ENCODE results near the gene S100A2. TPM values are rescaled to one million over a fixed set of nuclear protein-coding genes. Genes with fewer than 3 reads are reported as not detected.
A peak's percentile ranks its signal among the peaks of the same experiment; 100 is the strongest.

Gene S100A2
- total and polyA plus RNA-seq, 2 of the 13 experiments (the other 11 are each of a cell fraction or from before 2014, with no cell fraction given), result 1.2 TPM

DNA sequence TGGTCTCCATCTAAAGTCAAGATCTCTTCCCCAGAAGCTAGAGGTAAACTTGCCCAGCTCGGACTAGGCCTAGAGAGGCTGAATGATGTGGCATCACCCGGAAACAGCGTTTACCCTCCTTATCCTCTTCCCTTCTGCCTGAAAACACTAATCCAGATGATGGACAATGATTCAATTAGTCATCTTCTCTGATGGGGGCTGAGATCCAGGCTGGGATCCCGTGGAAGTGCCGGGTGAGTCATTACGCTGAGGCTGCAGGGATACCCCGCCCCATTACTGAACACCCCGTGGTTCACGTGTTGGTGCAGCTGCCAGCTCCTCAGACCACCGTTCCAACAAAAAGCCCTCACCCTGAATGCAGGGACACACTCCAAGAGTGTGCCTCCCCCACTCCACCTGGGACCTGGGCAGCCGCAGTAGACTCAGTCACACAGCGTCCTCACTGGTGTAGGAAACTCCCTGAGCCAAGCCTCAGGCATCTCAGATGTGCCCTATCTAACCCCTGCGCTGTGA is 31.9 kb downstream of the S100A2 start (continued):
- TF ChIP-seq ZNF790 (CRISPR knock-in tag; IDR thresholded peaks at IDR 0.05; ENCODE audit: borderline replicate concordance) (no peak), ZNF7 (CRISPR knock-in tag; IDR thresholded peaks at IDR 0.05) (no peak), ZSCAN12 (CRISPR knock-in tag; IDR thresholded peaks at IDR 0.05) (no peak), ZIK1 (CRISPR knock-in tag; IDR thresholded peaks at IDR 0.05; ENCODE audit: borderline replicate concordance, low read depth) (no peak), HMG20A (CRISPR knock-in tag; IDR thresholded peaks at IDR 0.05; ENCODE audit: borderline replicate concordance) (0 out of 2 replicates have a peak, but pooled peaks have one; percentile 6), ZFP41 (CRISPR knock-in tag; IDR thresholded peaks at IDR 0.05; ENCODE audit: borderline replicate concordance) (no peak), HES4 (CRISPR knock-in tag; IDR thresholded peaks at IDR 0.05; ENCODE audit: borderline replicate concordance) (no peak), LCORL (IDR thresholded peaks at IDR 0.05) (no peak), LCORL (CRISPR knock-in tag; IDR thresholded peaks at IDR 0.05) (no peak), CHD4 (IDR thresholded peaks at IDR 0.05; ENCODE audit: borderline replicate concordance, low read length) (no peak), ZNF629 (CRISPR knock-in tag; conservative IDR thresholded peaks at IDR 0.05) (no peak), ZFX (CRISPR knock-in tag; IDR thresholded peaks at IDR 0.05; ENCODE audit: low read depth) (0 out of 2 replicates have a peak, but pooled peaks have one; percentile 26), PHF8 (CRISPR knock-in tag; IDR thresholded peaks at IDR 0.05) (no peak)
- TF ChIP-seq, protein P1, sequence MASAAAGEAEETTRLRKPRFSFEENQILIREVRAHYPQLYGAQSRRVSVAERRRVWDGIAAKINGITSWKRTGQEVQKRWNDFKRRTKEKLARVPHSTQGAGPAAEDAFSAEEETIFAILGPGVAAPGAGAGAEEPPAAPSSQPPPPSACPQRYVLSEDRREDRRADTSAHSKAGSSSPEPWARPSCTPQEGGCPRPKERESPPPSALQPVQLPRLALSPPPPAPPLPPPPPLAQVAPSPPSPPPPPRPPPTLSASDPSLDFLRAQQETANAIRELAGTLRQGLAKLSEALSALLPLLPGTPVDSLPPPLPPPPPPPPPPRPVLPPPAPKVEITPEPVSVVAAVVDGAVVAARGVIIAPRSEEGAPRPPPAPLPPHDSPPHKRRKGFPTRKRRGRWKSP (CRISPR knock-in tag; IDR thresholded peaks at IDR 0.05), result no peak
- TF ChIP-seq, protein P2, sequence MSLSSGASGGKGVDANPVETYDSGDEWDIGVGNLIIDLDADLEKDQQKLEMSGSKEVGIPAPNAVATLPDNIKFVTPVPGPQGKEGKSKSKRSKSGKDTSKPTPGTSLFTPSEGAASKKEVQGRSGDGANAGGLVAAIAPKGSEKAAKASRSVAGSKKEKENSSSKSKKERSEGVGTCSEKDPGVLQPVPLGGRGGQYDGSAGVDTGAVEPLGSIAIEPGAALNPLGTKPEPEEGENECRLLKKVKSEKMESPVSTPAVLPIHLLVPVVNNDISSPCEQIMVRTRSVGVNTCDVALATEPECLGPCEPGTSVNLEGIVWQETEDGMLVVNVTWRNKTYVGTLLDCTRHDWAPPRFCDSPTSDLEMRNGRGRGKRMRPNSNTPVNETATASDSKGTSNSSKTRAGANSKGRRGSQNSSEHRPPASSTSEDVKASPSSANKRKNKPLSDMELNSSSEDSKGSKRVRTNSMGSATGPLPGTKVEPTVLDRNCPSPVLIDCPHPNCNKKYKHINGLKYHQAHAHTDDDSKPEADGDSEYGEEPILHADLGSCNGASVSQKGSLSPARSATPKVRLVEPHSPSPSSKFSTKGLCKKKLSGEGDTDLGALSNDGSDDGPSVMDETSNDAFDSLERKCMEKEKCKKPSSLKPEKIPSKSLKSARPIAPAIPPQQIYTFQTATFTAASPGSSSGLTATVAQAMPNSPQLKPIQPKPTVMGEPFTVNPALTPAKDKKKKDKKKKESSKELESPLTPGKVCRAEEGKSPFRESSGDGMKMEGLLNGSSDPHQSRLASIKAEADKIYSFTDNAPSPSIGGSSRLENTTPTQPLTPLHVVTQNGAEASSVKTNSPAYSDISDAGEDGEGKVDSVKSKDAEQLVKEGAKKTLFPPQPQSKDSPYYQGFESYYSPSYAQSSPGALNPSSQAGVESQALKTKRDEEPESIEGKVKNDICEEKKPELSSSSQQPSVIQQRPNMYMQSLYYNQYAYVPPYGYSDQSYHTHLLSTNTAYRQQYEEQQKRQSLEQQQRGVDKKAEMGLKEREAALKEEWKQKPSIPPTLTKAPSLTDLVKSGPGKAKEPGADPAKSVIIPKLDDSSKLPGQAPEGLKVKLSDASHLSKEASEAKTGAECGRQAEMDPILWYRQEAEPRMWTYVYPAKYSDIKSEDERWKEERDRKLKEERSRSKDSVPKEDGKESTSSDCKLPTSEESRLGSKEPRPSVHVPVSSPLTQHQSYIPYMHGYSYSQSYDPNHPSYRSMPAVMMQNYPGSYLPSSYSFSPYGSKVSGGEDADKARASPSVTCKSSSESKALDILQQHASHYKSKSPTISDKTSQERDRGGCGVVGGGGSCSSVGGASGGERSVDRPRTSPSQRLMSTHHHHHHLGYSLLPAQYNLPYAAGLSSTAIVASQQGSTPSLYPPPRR (CRISPR knock-in tag; IDR thresholded peaks at IDR 0.05; ENCODE audit: borderline replicate concordance), result no peak
- TF ChIP-seq, protein P3, sequence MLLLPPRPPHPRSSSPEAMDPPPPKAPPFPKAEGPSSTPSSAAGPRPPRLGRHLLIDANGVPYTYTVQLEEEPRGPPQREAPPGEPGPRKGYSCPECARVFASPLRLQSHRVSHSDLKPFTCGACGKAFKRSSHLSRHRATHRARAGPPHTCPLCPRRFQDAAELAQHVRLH (CRISPR knock-in tag; IDR thresholded peaks at IDR 0.05; ENCODE audit: borderline replicate concordance, low read depth), result no peak
- TF ChIP-seq, protein P4, sequence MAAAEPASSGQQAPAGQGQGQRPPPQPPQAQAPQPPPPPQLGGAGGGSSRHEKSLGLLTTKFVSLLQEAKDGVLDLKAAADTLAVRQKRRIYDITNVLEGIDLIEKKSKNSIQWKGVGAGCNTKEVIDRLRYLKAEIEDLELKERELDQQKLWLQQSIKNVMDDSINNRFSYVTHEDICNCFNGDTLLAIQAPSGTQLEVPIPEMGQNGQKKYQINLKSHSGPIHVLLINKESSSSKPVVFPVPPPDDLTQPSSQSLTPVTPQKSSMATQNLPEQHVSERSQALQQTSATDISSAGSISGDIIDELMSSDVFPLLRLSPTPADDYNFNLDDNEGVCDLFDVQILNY (CRISPR knock-in tag; conservative IDR thresholded peaks at IDR 0.05), result no peak
- TF ChIP-seq, protein P5, sequence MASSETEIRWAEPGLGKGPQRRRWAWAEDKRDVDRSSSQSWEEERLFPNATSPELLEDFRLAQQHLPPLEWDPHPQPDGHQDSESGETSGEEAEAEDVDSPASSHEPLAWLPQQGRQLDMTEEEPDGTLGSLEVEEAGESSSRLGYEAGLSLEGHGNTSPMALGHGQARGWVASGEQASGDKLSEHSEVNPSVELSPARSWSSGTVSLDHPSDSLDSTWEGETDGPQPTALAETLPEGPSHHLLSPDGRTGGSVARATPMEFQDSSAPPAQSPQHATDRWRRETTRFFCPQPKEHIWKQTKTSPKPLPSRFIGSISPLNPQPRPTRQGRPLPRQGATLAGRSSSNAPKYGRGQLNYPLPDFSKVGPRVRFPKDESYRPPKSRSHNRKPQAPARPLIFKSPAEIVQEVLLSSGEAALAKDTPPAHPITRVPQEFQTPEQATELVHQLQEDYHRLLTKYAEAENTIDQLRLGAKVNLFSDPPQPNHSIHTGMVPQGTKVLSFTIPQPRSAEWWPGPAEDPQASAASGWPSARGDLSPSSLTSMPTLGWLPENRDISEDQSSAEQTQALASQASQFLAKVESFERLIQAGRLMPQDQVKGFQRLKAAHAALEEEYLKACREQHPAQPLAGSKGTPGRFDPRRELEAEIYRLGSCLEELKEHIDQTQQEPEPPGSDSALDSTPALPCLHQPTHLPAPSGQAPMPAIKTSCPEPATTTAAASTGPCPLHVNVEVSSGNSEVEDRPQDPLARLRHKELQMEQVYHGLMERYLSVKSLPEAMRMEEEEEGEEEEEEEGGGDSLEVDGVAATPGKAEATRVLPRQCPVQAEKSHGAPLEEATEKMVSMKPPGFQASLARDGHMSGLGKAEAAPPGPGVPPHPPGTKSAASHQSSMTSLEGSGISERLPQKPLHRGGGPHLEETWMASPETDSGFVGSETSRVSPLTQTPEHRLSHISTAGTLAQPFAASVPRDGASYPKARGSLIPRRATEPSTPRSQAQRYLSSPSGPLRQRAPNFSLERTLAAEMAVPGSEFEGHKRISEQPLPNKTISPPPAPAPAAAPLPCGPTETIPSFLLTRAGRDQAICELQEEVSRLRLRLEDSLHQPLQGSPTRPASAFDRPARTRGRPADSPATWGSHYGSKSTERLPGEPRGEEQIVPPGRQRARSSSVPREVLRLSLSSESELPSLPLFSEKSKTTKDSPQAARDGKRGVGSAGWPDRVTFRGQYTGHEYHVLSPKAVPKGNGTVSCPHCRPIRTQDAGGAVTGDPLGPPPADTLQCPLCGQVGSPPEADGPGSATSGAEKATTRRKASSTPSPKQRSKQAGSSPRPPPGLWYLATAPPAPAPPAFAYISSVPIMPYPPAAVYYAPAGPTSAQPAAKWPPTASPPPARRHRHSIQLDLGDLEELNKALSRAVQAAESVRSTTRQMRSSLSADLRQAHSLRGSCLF (CRISPR knock-in tag; IDR thresholded peaks at IDR 0.05; ENCODE audit: borderline replicate concordance), result no peak

All from HepG2 (cell line).